C4-2B (cell line): Measurements from ENCODE around the gene KCNJ6.

Experiments
- CTCF ChIP-seq: fragments of 450-650 bp; conservative IDR thresholded peaks from 2 replicates; pipeline ENCODE4 v1.5.1; 2017; ENCODE audit warnings: mild to moderate bottlenecking
- ZFX ChIP-seq: fragments of 450-650 bp; IDR thresholded peaks from 2 replicates; pipeline ENCODE4 v1.6.1; 2017

GRCh38 chr21:37848721-37849490 is 67.4 kb downstream of the KCNJ6 start:
- TF ChIP-seq CTCF (no peak), ZFX (no peak)
